Activated effector memory CD4-positive, alpha-beta T cell treated with Interleukin-2 at 50 U/mL for 16 hours (primary cell): ENCODE data around the gene COMP.

Experiments used
- DNase-seq: peaks from one replicate; pipeline ENCODE4 v3.0.0-alpha.2; 2020

Gene COMP

DNA sequence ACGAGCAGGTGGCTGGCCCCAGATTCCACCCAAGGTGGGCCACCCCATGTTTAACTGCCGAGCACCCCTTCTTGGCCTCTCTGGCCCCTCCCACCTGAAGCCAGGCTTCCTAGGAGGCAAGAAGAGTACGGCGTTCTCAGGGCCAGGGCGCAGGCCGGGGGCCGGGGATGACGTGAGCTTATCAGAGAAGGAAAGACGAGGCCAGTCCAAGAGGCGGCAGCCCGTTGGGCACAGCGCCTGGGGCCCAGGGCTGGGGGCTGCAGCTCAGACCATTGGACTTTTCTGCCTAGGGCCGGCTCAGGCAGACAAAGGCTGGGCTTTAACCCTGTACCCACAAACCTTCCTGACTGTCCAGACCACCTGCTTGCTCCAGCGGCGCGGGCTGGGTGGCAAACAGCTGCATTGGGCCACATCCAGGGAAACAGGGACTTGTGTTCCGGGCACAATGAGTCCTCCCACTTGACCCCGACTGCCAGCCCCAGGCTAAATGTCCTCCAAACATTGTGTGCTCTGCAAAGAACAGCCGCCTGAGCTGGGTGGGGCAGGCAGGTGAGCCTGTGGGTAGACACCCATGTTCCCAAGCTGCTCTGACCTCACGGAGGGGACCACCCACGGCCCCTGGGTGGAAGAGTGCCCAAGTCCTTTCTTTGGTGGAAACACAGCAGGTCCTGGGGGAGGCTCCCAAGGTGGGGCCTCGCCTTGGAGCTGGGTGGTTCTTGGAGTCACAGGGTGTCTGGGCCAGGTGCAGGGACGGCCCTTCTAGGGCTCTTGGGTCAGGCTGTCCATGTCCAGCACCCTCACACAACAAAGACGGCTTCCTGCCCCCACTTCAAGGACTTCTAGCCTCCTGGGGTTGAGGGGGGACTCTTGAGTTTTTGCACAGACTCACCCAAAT lies 21.9 kb downstream of the COMP start:
- no peak for DNase-seq

DNA sequence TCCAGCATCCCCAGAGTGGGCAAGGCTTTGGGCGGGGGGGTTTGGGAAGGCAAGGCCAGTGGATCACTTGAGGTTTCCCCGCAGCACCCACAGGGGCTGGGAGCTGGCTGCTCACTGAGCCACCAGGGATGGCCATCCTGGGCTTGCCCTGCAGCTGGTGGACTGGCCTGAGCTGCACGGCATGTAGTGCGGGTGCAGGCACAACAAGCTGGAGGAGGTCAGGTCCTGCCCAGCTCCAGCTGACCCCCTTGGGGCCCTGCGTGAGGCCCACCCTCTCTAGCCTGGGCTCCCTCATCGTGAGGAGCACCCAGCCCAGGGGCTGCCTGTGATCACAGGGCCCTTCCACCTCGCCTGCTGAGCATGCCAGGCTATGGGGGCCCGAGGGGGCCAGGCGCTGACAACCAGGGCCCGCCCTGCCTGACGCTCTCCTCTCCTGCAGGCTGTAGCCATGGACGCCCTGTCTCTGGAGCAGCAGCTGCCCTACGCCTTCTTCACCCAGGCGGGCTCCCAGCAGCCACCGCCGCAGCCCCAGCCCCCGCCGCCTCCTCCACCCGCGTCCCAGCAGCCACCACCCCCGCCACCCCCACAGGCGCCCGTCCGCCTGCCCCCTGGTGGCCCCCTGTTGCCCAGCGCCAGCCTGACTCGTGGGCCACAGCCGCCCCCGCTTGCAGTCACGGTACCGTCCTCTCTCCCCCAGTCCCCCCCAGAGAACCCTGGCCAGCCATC lies 22.9 kb downstream of the COMP start:
- no peak for DNase-seq

DNA sequence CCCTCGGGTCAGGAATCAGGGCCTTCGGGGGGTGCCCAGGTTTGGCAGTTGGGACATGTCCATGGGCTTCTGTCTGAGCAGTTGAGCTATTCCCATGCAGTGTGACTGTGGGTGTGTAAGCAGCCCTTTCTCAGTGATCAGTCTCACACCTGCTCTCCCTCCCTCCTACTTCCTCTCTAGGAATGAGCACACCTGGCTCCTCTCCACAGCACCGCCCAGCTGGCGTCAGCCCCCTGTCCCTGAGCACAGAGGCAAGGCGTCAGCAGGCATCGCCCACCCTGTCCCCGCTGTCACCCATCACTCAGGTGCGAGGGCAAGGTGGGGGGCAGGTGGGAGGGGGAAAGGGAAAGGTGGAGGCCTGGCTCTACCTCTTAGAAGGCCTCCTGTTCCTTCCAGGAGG lies 25.9 kb downstream of the COMP start:
- DNase-seq, result no peak

DNA sequence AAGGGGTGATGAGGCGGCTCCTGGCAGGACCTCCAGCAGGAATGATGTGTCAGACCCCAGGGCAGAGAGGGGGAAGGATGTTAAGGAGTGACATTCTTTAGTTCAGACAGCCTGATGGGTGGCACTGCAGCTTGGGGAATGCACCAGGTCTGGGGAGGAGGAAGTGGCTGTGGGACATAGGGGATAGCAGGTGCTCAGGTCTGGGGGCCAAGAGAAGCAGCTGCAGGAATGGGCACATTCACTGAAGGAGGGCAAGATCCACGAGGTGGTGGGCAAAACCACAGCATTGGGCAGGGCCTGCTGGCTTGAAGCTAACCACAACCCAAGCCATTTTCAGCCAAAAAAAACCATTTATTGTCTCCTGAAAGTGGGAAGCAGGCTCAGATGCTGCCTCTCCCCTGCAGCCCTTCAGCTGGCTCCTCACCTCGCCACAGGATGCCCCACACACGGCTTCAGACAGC lies 26.5 kb downstream of the COMP start:
- DNase-seq, result no peak

DNA sequence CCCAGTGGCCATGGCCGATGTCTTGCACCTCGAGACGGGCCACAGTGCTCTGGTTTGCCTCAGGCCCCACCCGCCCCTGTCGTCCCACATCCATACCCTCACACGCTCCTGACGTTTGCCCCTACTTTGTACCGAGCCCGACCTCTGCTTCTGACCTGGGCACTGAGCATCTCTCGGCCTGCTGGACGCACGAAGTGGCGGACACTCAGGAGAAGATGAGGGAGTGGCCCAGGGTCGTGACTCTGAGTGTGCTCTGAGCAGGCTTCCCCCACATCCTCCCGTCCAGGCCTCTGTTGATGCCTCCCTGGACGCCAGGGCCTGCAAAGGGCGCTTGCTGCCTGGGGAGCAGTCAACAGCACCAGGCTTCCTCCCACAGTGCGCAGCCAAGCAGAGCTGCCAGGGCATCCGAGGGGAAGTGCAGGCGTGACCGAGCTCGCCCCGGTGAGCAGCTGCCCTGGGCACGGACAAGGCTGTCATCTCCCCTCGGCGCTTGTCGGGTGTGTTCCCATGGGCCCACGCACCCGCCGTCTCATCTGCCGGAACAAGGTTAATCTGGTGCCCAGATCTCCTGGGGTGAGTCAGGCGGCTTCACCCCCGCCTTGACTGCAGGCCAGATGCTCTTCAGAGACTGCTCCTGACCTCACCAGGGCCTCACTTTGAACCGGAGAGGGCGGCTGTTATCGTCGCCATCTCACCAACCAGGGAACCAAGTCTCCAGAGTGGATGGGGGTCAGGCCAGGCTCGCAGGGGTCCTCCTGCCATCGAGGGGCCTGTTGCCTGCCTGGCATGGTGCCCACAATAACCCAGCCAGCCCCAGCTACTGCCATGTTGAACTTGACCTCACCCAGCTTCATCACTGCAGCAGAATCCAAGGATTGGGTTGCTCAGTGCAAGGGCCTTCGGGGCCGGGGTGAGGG lies 27.2 kb downstream of the COMP start:
- no peak for DNase-seq

DNA sequence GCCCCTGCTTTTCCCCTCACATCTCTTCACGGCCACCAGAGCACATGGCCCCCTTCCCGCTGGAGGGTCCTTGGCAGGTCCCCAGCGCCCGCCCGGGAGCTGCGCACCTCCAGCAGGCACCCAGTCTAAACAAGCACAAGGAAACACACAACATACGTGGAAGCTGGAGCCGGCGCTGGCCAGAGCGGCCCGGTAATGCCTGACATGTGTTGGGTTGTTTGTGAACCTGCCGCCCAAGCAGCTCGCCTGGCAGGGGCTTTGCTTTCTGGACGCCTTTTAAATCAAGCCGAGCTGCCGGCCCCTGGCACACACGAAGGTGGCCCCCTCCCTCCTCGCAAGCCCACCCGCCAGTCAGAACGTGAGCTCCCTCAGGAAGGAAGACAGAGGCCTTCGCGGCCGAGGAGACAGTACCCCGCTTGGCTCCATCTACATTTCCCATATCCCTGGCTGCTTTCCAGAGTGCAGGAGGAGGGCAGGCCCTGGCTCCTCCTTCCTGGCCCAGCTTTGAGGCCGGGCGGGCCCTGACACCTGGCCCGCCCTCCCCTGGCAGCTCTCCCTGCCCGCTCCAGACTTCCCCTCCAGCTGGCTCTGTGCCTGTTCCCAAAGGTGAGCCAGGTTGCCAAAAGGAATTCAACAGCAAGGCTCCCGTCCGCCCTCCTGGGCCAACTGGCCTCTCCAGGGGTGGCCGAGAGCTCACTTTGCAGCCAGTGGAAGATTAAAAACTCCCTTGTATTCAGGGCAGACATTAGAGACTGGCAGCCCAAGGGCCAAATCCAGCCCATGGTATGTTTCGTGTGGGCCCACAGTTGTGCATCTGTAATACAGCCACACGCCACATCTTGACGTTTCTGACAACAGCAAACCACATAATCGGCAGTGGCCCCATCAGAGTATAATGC lies 28.7 kb downstream of the COMP start:
- DNase-seq, result no peak

DNA sequence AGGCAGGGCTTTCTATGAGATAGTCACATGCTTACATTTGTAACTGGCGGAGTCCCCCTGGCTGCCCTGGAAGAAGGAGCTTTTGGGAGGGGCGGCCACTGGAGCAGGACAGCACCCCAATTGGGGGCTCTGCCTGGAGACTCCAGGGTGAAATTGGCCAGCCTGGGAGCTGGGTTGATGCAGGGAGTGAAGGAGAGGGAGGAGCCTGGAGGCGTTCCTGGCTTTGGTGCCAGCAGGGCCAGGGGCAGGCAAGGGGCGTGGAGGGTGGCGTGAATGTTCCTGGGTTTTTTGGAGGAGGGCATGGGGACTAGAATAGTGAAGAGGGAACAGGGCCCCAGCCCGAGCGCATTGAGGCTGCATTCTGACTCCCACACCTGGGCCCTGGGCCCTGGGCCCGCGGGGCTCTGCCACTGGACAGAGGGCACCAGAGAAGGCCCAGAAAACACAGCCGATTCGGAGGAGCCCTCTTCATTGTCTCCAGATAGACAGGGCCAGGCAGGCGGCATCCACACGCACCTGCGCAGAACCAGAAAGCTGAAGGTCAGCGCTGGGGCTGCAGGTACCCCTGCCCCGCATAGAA lies 29.5 kb downstream of the COMP start:
- no peak for DNase-seq

DNA sequence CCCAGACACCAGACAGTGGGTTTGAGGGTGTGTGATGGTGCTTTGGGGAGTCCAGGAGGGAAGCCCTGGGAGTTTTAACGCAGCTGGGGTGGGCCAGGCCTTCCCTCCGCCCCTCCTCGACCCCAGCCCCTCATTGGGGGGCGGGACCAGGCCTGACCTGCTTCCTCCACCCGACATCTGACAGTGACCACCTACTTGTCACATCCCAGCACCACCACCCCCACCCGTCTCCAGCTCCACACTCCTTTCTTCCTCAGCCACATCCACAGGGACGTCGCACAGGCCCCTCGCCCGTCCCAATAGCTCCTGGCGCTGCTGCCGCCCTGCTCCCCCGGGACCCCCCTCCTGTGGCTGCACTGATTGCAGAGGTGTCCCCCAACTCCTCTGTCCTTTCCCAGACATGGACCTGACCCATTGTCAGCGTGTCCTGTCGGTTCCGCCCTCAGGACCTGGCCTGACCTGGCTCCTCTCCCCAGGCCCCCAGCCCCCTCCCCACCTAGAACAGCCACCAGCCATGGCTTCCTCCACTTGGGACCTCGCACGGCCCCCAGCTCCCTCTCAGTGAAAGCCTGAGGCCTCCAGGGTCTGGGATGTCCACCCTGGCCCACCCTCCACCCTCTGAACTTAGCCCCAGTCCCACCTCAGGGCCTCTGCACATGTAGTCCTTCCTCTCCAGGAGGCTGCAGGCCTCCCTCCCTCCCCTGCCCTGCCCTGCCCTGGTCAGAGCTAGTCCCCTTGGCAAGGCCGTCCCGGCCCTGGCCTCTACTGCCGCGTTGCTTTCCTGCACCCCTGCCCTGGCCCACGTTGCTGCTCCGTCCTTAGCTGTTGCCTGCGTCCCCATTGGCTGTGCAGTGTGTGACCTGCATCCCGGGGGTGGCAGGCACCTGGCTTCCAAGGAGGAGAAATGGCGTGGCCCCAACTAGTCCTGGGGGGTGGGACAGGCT lies 30.4 kb downstream of the COMP start:
- no peak for DNase-seq

DNA sequence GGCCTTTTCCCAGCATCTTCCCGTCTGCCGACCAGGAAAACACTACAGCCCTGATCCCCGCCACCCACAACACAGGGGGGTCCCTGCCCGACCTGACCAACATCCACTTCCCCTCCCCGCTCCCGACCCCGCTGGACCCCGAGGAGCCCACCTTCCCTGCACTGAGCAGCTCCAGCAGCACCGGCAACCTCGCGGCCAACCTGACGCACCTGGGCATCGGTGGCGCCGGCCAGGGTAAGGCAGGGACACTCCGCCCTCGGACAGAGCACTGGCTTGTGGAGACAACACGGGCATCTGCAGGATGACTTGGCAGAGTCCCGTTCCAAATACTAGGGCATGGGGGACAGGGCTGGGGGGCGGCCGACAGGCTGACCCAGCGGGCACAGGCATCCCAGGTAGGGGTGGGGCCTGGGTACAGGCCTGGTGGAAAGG lies 31.1 kb downstream of the COMP start:
- DNase-seq, result no peak

DNA sequence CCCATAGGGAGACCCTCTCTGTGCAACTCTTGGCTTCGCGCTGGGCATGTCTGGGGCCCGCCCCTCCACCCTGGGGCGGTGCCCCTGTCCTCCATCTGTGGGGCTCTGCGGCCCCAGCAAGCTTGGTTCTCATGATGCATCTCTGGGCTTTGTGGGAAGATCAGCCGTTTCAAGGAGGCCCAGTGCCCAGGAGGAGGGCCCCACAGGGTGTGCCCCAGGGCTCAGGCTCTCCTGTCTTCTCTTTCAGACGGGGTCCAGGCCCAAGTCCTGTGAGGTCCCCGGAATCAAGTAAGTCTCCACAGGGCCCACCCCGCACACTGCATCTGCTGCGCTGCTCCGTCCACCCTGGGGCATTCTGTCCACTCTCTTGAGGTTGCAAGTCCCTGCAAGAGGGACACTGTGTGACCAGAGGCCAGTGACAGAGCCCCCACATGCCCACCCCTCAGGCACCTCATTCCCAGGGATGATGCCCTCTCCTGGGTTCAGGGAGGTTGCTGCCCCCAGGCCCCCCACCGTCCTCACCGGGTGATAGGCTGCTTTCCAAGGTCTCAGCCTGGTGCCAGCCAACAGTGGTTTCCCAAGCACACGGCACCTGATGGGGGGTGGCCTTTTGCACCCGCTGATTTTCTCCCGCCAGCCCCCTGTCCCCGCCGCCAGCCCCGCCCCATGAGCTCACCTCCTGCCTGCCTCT lies 31.7 kb downstream of the COMP start:
- no peak for DNase-seq

DNA sequence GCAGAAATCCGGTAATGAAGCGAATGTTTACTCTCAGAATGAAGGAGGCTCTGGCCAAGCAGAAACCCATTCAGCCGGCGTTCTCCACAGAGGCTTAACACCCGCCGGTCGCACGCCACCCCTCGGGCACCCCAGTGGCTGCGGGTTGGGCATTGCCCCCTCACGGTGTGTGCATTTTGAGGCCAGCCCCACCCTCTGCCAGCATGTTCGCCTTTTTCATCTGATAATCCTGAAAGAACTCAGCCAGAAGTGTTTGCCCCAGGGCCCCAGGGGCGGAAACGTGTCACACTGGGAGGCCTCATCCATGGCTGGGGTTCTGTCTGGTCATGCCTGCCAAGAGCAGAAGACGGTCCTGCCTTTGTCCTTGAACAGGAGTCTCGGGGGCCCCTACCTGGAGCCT lies 34.2 kb downstream of the COMP start:
- DNase-seq, result no peak

DNA sequence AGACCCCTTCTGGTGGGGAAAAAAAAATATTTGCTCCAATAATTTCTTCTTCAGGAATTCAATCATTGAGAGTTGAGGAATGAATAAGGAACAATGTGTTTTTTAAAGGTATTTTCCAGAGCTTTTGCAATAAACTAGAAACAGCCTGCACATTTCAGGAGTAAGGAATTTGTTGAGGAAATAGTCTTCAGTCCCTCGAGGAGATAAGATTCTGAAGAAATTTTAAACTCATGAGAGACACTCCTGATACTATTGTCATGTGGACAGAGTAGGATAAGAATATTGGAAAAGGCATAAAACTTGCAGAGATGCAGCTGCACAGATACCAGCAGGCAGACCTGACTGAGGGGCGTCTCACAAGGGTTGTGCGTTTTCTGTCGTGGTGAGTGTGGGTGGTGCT lies 36.6 kb downstream of the COMP start:
- DNase-seq, result no peak

DNA sequence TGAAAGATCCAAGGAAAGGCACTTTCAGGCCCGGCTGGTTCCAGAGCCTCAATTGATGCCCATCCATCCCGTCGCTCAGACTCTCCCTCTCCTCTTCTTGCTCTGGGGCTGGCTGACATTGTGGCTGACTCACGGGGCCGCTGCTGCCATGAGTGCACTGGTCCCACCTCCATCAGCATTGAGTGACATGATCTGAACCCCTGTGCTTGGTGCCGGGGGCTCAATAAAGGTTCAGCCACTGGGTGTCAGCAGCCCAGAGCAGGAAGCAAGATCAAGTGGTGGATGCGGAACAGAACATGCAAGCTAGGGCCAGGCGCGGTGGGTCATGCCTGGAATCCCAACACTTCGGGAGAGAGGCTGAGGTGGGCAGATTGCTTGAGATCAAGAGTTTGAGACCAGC lies 39.5 kb downstream of the COMP start:
- no peak for DNase-seq

DNA sequence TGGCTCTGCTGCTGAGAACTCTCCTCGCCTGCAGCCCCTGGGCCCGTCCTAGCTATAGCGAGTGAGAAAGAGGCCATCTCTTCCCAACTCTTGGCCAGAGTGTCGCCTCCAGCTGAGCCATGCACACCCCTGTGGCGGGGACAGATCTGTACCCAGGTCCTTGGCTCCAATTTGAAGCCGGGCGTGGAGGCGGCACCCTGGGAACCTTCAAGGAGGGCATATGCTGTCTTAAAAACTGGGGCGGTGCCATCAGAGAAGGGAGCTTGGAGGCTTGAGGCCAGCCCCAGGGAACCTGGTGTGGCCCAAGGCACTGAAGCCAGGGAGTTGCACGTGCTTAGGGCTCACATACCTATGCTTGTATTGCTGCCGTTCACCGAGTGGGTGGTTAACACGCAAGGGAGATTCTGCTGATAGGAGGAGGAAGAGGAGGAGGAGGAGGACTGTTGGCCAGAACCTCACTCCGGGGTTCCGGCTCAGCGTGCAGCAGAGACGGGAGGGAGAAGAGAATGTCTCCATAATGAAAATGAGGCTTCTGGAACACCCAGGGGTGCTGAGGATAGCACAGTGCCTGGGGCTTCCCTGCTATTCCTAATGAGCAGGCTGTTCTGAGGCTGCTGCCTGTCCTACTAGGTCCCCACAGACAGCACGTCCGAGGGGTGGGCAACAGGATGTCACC lies 40.7 kb downstream of the COMP start:
- DNase-seq, result no peak

DNA sequence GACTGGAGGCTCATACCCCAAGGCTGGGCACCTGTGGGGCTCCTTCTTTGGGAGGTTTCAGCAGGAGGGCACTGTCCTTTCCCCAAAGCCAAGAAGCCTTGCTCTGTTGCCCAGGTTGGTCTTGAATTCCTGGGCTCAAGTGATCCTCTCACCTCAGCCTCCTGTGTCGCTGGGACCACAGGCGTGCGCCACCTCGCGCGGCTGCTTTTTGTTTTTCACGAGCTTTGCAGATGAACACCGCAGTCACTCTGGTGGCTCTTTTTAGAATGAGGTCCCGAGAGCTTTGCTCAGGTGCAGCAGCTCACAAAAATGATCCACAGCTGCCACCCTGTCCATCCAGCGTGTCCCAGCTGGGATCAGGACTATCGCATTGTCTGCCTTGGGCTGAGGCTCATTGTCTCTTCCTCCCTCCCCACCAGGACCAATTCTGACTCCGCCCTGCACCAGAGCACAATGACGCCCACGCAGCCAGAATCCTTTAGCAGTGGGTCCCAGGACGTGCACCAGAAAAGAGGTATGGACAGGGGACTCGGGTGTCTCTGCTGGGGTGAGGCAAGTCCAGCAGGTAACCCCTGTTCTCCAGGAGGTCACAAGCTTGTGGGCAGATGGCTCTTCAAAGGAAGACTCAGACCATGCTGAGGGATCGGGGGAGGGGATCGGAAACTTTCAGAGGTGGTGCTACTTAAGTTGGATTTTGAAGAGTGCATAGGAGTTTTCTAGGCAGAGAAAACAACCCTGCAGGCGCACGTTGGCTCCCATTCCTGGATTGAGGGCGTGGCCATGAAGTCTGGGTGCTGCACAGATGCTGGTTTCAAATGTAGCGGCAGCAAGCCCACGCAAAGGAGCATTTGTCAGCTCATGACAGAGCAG lies 41.5 kb downstream of the COMP start:
- no peak for DNase-seq

DNA sequence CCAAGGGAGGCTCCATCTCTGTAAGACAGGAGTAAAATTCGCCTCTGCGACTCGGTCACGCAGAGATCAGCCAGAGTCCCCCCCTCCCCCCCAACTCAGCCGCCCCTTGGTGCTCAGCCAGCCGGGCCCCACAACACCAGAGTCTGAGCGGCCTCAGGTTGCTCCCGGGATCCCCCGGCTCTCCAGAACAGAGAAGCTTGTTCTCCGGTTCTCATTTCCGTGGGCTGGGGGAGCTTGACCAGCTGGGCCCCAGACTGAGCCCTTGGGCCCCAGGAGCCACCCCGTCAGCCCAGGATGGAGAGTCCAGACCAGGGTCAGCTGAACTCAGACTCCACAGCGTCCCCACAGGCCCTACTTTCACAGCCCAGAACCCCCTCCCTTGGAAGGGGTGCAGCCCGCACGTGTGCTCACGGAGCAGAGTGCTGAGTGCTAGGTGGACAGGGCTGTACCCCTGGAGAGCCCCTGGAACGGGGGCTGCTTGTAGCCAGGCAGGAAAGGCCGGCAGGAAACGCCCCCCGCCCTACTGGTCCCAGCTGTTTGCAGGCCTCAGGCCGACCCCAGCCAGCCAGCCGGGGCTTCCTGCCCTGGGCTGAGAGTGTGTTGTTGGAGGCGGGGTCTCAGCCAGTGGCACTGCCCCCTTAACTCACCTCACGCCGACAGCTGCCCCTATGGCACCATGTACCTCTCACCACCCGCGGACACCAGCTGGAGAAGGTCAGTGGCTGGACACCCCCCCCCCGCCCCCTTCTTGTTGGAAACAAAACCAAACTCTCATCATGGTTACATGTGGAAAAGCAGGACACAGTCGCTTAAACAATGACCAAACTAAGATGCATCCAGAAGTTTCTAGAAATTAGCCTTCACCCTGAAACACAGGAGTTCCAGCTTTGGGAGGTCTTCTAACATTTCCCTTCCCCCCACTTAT lies 44.4 kb downstream of the COMP start:
- no peak for DNase-seq

DNA sequence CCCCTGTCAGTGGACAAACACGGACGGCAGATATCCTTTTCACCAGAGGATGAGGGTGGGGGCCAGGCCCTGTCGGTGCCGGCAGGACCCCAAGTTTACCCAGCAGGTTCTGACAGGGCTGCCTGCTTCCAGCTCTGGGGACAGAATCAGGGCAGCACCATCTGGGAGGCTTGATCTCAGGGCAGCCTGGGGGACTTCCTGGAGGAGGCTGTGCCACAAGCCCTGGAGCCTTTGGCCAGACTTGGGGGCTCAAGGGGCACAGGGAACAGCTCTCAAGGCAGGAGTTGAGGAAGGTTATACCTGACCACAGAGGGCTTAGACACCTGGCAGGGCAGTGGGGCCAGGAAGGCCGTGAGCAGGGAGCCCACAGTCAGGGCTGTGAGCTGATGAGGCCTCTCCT lies 45.2 kb downstream of the COMP start:
- DNase-seq, result no peak
